Stimulated activated CD8-positive, alpha-beta memory T cell treated with anti-CD3 and anti-CD28 coated beads, Interleukin-7, amount 100 ng/mL, for 24 hours (primary cell): ENCODE results near the gene GPR173.

Experiments
- DNase-seq: peaks from one replicate; pipeline ENCODE4 v3.0.0-alpha.2; 2020; ENCODE audit warnings: low read depth

GPR173 gene

DNA sequence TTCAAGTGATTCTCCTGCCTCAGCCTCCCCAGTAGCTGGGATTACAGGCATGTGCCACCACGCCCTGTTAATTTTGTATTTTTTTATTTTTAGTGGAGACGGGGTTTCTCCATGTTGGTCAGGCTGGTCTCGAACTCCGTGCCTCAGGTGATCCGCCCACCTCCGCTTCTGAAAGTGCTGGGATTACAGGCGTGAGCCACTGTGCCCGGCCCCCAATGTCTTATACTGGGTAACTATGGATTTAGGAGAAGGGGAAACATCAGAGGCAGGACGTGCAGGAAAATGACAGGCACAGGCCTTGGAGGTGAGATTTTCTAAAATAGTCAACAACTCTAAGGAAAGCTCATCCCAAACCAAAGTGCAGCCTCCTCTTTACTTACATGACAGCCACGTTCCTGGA, 22.5 kb downstream of the GPR173 start:
- DNase-seq: no peak

DNA sequence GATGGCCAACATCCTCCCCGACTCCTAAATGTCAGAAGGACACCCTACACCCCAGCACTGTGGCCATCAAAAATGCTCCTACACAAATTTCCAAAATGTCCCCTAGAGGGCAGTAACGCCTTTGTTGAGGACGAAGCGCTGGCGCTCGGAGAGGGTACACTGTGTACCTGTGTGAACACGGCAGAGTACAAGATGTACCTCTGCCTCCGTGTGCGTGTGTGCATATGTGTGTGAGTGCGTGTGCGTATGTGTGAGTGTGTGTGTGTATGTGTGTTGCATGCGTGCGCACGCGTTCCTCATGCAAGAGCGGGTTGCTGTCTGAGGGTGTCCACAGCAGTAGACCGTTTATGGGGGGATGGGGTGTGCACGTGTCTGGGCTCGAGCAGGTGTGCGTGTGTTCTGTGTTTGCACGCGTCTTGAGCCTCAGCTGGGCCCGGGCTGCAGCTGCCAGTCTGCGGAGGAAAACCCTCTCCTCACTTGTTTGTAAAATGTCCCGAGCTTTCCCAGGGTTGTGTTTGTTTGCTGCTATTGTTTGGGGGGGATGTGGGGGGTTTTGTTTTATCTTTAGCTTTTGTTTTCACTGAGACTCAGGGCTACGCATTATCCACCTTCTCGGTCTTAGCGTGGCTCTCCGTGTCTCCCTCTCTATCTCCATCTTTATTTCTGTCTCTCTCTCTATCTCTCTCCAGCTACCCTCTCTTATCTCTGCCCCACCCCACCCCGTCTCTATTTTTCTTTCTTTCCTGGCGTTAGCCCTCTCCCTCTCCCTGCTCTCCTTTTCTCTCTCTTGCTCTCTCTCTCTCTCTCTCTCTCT, 23.2 kb downstream of the GPR173 start:
- DNase-seq: no peak

DNA sequence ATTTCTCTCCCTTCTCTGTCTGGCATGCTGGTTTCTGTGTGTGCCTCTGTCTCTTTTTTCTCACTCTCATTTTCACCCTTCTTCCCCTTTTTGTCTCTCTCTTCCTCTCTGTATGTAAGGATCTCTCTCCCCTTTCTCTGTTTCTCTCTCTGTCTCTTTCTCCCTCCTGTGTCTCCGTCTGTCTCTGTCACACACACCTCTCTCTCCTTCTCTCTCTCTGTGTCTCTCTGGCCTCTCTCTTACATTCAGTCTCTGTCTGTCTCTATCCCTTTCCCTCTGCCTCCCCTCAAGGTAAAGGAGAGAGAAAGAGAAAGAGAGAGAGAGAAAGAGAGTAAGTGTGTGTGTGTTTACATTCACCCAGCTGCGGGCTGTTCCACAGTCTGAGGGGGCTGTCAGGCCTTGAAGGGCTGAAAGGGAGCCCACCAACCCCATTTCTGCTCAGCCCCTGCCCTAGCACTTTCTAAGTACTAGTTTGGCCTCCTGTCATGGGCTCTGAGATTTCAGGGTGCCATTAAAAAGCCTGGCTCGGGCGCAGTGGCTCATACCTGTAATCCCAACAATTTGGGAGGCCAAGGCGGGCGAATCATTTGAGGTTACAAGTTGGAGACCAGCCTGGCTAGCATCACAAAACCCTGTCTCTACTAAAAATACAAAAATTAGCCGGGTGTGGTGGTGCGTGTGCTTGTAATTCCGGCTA, 24.0 kb downstream of the GPR173 start:
- DNase-seq: no peak

DNA sequence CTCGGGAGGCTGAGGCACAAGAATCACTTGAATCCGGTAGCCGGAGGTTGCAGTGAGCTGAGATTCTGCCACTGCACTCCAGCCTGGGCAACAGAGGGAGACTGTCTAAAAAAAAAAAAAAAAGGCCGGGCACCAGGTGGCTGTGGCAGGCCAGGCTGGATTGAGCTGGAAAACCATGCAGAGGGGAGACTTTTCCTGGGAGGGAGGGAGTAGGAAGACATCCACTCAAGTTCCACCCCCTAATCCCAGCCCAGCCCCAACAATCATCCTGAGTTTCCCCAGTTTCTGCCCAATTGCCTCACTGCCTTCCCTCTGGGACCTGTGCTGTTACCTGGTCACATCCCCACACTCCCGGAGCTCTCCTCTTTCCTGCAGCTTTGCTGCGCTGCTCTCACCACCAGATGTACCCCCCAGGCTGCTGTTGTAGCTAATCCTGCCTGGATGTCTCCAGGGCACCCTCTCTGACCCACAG, 24.6 kb downstream of the GPR173 start:
- no peak for DNase-seq

DNA sequence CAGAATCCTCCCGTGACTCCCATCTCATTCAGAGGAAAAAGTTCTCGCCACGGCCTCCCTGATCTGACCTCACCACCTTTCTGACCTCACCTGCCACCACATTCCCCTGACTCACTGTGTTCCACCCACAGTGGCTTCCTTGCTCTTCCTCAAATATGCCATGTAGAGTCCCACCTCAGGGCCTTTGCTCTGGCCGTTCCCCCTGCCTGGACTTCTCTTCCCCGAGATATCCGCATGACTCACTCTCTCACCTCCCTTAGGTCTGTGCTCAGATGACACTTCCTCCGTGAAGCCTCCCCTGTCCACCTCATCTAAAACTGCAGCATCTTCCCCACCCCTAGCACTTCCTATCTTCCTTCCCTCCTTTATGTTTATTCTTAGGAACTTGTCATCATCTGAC, 26.4 kb downstream of the GPR173 start:
- DNase-seq: no peak

DNA sequence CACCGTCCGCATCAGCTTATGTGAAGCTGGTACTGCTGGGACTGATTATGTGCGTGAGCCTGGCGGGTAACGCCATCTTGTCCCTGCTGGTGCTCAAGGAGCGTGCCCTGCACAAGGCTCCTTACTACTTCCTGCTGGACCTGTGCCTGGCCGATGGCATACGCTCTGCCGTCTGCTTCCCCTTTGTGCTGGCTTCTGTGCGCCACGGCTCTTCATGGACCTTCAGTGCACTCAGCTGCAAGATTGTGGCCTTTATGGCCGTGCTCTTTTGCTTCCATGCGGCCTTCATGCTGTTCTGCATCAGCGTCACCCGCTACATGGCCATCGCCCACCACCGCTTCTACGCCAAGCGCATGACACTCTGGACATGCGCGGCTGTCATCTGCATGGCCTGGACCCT, 28.1 kb downstream of the GPR173 start:
- DNase-seq: no peak

DNA sequence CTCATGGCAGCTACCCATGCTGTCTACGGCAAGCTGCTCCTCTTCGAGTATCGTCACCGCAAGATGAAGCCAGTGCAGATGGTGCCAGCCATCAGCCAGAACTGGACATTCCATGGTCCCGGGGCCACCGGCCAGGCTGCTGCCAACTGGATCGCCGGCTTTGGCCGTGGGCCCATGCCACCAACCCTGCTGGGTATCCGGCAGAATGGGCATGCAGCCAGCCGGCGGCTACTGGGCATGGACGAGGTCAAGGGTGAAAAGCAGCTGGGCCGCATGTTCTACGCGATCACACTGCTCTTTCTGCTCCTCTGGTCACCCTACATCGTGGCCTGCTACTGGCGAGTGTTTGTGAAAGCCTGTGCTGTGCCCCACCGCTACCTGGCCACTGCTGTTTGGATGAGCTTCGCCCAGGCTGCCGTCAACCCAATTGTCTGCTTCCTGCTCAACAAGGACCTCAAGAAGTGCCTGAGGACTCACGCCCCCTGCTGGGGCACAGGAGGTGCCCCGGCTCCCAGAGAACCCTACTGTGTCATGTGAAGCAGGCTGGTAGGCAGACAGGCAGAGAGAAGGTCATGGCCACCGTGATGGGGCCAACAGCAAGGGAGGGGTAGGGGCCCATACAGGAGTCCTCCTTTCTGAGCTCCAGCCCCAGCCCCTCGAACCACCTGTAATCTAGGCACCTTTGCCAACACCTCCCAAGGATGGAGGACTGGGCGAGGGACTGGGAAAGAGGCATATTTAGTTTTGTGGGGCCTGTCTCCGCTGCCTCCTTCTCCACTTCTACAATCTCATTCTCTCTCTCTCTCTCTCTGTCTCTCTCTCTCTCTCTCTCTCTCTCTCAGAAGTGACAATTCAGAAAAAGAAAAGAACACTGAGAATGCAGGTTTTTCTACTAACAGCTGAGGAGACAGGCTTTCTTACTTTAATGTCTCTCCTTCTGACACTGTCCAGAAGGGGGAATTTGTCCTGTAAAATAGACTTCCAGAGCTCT, 28.9 kb downstream of the GPR173 start:
- DNase-seq: no peak

DNA sequence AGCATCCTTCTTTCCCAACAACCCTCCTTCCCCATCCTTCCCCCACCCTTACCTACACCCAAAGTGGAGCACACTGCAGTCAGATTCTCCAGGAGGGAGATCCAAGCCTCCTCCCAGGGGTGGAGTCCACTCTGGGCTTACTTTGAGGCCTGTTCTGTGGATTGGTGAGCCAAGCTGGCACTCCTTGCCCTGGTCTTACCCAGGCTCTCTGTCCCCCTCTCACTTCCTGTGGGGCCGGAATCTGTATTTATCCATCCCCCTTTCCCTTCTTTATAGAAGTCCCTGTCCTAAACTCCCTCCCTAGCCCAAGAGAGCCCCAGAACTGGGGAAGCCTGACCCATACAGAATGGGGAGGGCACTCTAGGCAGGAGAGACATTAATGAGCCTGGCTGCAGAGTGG, 30.4 kb downstream of the GPR173 start:
- DNase-seq: no peak

DNA sequence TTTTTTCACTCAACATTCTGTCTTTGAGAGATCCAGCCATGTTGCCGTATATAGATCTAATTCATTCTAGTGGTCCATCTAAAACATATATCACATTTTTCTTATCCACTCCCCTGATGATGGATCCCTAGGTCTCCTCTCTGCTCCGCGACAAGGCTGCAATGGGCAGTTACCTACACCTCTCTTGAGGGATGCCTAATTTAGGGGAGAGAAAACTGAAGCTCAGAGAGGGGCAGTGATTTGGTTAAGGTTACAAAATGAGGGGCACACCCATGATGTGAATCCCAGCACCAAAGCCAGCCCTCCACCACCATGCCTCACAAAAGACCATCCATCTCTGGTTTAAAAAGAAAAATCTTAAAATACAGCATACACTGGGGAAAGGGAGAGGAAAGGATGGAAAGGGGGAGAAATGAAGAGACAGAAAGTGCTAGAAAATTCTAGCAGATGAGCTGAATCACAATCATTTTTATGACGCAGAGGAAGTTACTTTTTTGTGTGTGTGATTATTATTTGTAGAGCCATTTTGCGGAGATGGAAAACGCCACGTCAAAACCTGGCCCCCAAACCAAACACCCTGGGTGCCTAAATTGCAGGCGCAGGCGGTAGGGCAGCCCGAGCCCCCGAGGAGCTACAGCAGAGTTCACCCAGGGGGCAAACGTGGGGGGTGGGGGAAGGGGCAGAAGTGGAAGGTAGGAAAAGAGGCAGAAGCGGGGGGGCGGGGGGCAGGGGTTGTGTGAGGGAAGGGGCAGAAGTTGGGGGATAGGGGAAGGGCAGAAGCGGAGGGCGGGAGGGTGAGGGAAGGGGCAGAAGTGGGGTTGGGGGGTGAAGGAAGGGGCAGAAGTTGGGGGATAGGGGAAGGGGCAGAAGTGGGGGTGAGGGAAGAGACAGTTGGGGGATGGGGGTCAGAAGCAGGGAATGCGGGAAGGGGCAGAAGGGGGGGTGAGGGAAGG, 32.3 kb downstream of the GPR173 start:
- no peak for DNase-seq

DNA sequence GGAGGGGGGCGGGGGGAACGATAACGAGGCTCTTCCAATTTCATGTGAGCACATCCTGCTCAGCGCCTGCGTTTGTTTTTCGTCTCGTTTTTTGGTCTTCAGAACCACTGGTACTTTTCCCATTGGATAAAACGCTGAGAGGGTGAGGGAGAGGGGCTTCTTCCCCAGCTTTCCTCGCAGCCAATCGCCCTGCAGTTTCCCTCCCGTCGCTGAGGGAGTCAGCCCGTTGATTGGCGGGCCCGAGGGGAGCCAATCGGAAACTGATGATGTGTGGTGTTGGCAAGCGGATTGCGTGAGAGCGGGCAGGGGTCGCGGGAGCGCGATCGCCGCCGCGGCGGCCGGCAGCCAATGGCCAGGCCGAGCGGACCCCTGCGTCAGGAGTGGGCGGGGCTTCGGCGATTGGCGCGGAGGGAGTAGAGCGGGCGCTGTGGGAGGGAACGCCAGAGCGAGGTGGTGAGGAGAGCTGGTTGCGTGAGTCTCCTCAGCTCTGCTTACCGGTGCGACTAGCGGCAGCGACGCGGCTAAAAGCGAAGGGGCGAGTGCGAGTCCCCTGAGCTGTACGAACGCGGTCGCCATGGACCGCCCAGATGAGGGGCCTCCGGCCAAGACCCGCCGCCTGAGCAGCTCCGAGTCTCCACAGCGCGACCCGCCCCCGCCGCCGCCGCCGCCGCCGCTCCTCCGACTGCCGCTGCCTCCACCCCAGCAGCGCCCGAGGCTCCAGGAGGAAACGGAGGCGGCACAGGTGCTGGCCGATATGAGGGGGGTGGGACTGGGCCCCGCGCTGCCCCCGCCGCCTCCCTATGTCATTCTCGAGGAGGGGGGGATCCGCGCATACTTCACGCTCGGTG, 33.6 kb downstream of the GPR173 start, which contains the start of gene TSPYL2:
Gene TSPYL2 (plus strand): TSS at position 443 of the 848 bp plus-strand sequence. CDS start 132 bp downstream, at position 575.
- DNase-seq: peak; percentile 77

DNA sequence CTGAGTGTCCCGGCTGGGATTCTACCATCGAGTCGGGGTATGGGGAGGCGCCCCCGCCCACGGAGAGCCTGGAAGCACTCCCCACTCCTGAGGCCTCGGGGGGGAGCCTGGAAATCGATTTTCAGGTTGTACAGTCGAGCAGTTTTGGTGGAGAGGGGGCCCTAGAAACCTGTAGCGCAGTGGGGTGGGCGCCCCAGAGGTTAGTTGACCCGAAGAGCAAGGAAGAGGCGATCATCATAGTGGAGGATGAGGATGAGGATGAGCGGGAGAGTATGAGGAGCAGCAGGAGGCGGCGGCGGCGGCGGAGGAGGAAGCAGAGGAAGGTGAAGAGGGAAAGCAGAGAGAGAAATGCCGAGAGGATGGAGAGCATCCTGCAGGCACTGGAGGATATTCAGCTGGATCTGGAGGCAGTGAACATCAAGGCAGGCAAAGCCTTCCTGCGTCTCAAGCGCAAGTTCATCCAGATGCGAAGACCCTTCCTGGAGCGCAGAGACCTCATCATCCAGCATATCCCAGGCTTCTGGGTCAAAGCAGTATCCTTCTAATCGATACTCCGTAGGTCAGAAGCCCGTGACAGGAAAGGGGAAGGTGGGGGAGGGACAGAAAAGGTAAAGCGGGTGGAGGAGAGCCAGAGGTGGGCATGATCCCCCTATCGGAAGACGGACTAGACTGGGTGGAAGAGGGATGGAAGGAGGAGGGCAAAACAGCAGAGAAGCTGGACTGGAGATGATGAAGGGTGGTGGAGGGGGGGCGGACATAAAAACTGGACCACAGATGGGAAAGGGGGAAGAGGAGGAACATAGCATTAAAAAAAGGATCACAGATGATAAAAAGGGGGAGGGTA, 34.4 kb downstream of the GPR173 start:
- DNase-seq: no peak

DNA sequence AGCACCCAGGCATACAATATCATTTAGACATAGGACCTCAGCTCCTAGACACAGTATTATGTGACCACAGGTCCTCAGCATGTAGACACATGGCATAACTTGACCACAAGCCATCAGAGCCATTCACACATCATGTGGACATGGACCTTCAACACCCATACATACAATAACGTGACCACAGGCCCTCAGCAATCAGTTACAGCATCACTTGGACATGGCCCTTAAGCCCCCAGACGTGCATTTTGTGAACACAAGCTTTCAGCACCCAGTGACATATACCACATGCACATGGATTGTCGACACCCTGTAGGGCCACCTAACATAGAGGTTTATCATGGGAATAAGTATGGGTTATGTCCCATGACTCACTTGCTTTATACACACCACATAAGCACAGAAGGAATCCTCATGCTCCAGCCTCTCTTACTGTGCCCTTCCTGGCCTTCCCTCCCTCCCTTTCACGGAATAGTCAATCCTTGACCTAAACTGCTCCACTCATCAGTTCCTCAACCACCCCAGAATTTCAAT, 35.5 kb downstream of the GPR173 start:
- DNase-seq: no peak

DNA sequence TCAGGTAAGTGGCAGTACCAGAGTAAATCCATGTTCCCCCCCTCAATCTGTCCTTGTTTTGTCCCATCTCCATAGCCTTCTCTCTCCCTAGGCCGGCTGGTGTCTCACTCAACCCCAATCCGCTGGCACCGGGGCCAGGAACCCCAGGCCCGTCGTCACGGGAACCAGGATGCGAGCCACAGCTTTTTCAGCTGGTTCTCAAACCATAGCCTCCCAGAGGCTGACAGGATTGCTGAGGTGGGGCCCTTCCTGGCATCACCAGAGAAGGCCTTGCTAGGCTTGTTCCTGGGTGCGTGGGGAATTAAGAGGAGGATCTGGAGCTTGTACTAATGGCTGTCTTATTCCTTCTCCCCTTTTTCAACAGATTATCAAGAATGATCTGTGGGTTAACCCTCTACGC, 36.3 kb downstream of the GPR173 start:
- DNase-seq: no peak

DNA sequence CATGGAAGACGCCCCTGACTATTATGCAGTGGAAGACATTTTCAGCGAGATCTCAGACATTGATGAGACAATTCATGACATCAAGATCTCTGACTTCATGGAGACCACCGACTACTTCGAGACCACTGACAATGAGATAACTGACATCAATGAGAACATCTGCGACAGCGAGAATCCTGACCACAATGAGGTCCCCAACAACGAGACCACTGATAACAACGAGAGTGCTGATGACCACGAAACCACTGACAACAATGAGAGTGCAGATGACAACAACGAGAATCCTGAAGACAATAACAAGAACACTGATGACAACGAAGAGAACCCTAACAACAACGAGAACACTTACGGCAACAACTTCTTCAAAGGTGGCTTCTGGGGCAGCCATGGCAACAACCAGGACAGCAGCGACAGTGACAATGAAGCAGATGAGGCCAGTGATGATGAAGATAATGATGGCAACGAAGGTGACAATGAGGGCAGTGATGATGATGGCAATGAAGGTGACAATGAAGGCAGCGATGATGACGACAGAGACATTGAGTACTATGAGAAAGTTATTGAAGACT, 37.2 kb downstream of the GPR173 start:
- no peak for DNase-seq

DNA sequence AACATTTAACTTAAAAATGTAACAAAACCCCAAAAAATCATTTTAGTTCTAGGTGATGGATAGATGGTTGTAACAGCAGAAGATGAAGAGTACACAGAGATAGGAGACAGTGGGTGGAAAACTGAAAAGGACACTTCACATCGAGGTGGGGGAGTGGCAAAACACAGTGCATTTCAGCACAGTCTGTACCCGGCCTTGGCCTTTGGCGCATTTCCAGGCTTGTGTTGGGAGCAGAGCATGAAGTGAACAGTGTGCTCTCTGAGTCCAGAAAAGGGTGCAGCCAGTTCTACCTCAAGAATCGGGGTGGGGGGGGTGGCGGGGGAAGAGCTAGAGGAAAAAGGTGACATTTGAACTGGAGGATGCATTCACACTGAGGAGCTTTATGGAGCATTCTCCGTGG, 37.9 kb downstream of the GPR173 start:
- no peak for DNase-seq

DNA sequence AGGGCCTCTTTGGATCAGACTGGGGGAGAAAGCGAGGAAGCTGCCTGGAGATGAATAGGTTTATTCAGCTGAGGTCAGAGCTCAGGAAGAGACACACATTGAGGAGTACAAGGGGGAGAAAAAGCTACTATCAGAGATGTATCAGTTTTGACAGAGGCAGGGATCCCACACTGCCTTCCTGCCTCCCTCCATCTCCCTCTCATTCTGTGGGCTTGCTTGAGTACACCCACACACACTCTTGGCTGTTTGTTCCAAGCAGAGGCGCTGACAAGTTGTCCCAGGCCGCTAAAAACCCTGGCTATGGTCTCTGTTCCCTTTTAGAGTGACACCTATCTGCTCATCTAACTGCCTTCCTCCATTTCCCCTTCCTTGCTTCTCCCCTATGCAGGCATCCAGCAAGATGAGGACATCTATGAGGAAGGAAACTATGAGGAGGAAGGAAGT, 38.8 kb downstream of the GPR173 start:
- no peak for DNase-seq

DNA sequence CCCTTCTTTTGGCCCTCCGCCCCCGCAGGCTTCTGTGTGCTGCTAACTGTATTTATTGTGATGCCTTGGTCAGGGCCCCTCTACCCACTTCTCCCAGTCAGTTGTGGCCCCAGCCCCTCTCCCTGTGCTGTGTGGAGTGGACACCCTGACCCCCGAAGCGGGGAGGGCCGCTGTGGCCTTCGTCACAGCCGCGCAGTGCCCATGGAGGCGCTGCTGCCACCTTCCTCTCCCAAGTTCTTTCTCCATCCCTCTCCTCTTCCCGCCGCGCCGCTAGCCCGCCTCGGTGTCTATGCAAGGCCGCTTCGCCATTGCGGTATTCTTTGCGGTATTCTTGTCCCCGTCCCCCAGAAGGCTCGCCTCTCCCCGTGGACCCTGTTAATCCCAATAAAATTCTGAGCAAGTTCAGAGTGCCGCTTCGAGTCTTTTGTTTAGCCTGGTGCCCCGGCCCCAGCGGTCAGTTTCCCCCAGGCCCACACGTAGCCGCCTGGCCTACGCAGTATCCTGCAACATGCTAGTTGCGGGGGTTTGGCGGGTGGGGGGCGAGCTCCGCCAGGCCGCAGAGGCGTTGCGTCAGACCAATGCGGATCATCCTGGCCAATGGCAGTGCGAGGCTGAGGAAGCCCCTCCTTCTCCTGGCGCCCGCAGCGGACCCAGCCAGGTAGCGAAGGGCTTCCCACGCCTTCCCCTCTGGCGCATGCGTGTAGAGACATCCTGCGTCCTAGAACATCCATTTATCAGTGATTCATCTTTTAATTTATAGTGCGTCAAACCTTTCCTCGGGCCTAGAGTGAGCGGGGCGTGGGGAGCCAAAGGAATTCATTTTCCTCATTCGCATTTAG, 39.8 kb downstream of the GPR173 start:
- peak; percentile 47 for DNase-seq
